ENCODE results near the gene ZNF416. TPM values are rescaled to one million over a fixed set of nuclear protein-coding genes. Genes with fewer than 3 reads are reported as not detected.

The ZNF416 gene
- total RNA-seq, 1 donor, result 5.7 TPM

GRCh38 chr19:57572415-57572947 is 6.2 kb downstream of the ZNF416 start:
- no peaks in the 10 kb centered on the region for H3K4me1 ChIP-seq (ENCODE audit: insufficient read depth, low read length)
- H3K9me3 ChIP-seq (ENCODE audit: low read depth, low read length), result peaks cover 72% of the 10 kb centered on the region
- no peaks in the 10 kb centered on the region for H3K27me3 ChIP-seq (ENCODE audit: insufficient read depth, low read length)
- H3K4me3 ChIP-seq (ENCODE audit: low read length), result no peak overlapping the region

- H3K9me3 ChIP-seq (ENCODE audit: low read depth, low read length), result peaks cover 90% of the 10 kb centered on the region
- no peak overlapping the region for H3K4me3 ChIP-seq (ENCODE audit: low read length)
- H3K27me3 ChIP-seq (ENCODE audit: insufficient read depth, low read length), result no peaks in the 10 kb centered on the region
- H3K4me1 ChIP-seq (ENCODE audit: insufficient read depth, low read length), result no peaks in the 10 kb centered on the region
Observed at GRCh38 chr19:57570707-57571106, 8.0 kb downstream of the ZNF416 start.

- Histone ChIP-seq H3K9me3 (ENCODE audit: low read depth, low read length) (peaks cover 68% of the 10 kb centered on the region), H3K4me3 (ENCODE audit: low read length) (no peak overlapping the region), H3K4me1 (ENCODE audit: insufficient read depth, low read length) (no peaks in the 10 kb centered on the region), H3K27me3 (ENCODE audit: insufficient read depth, low read length) (peaks cover 2% of the 10 kb centered on the region)
Observed at GRCh38 chr19:57566396-57567265, 12.1 kb downstream of the ZNF416 start.

GRCh38 chr19:57563547-57563946 is 15.2 kb downstream of the ZNF416 start:
- peaks cover 45% of the 10 kb centered on the region for H3K9me3 ChIP-seq (ENCODE audit: low read depth, low read length)
- H3K4me1 ChIP-seq (ENCODE audit: insufficient read depth, low read length), result peaks cover 13% of the 10 kb centered on the region
- no peak overlapping the region for H3K4me3 ChIP-seq (ENCODE audit: low read length)
- H3K27me3 ChIP-seq (ENCODE audit: insufficient read depth, low read length), result peaks cover 2% of the 10 kb centered on the region

GRCh38 chr19:57560049-57560491 is 18.6 kb downstream of the ZNF416 start:
- Histone ChIP-seq H3K4me3 (ENCODE audit: low read length) (peak overlapping the region; percentile 75), H3K27me3 (ENCODE audit: insufficient read depth, low read length) (peaks cover 2% of the 10 kb centered on the region), H3K9me3 (ENCODE audit: low read depth, low read length) (peaks cover 12% of the 10 kb centered on the region), H3K4me1 (ENCODE audit: insufficient read depth, low read length) (peaks cover 19% of the 10 kb centered on the region)

GRCh38 chr19:57559404-57560025 is 19.2 kb downstream of the ZNF416 start, which contains the start of gene ZNF550:
TSS of gene ZNF550 (minus strand) at chr19:57559863. CDS start at chr19:57559682, 181 bp downstream.
- peaks cover 19% of the 10 kb centered on the region for H3K4me1 ChIP-seq (ENCODE audit: insufficient read depth, low read length)
- H3K27me3 ChIP-seq (ENCODE audit: insufficient read depth, low read length), result peaks cover 2% of the 10 kb centered on the region
- H3K9me3 ChIP-seq (ENCODE audit: low read depth, low read length), result peaks cover 12% of the 10 kb centered on the region
- H3K4me3 ChIP-seq (ENCODE audit: low read length), result peak within 1 kb of the TSS; percentile 75

GRCh38 chr19:57559008-57559403 is 19.7 kb downstream of the ZNF416 start:
- Histone ChIP-seq H3K4me3 (ENCODE audit: low read length) (peak overlapping the region; percentile 75), H3K9me3 (ENCODE audit: low read depth, low read length) (peaks cover 14% of the 10 kb centered on the region), H3K27me3 (ENCODE audit: insufficient read depth, low read length) (peaks cover 2% of the 10 kb centered on the region), H3K4me1 (ENCODE audit: insufficient read depth, low read length) (peaks cover 19% of the 10 kb centered on the region)

- H3K4me1 ChIP-seq (ENCODE audit: insufficient read depth, low read length), result peaks cover 19% of the 10 kb centered on the region
- peaks cover 9% of the 10 kb centered on the region for H3K9me3 ChIP-seq (ENCODE audit: low read depth, low read length)
- no peak overlapping the region for H3K4me3 ChIP-seq (ENCODE audit: low read length)
- H3K27me3 ChIP-seq (ENCODE audit: insufficient read depth, low read length), result peaks cover 2% of the 10 kb centered on the region
Observed at GRCh38 chr19:57558525-57558924, 20.2 kb downstream of the ZNF416 start.

- Histone ChIP-seq H3K9me3 (ENCODE audit: low read depth, low read length) (peaks cover 7% of the 10 kb centered on the region), H3K4me1 (ENCODE audit: insufficient read depth, low read length) (peaks cover 19% of the 10 kb centered on the region), H3K27me3 (ENCODE audit: insufficient read depth, low read length) (peaks cover 2% of the 10 kb centered on the region), H3K4me3 (ENCODE audit: low read length) (no peak overlapping the region)
Observed at GRCh38 chr19:57557659-57558058, 21.1 kb downstream of the ZNF416 start.

- Histone ChIP-seq H3K27me3 (ENCODE audit: insufficient read depth, low read length) (no peaks in the 10 kb centered on the region), H3K4me1 (ENCODE audit: insufficient read depth, low read length) (no peaks in the 10 kb centered on the region), H3K9me3 (ENCODE audit: low read depth, low read length) (peaks cover 48% of the 10 kb centered on the region), H3K4me3 (ENCODE audit: low read length) (no peak overlapping the region)
Observed at GRCh38 chr19:57552432-57552831, 26.3 kb downstream of the ZNF416 start.

- Histone ChIP-seq H3K9me3 (ENCODE audit: low read depth, low read length) (peaks cover 92% of the 10 kb centered on the region), H3K27me3 (ENCODE audit: insufficient read depth, low read length) (no peaks in the 10 kb centered on the region), H3K4me3 (ENCODE audit: low read length) (no peak overlapping the region), H3K4me1 (ENCODE audit: insufficient read depth, low read length) (no peaks in the 10 kb centered on the region)
Observed at GRCh38 chr19:57546513-57546912, 32.2 kb downstream of the ZNF416 start.

- no peak overlapping the region for H3K4me3 ChIP-seq (ENCODE audit: low read length)
- H3K9me3 ChIP-seq (ENCODE audit: low read depth, low read length), result peaks cover 83% of the 10 kb centered on the region
Observed at GRCh38 chr19:57537953-57538547, 40.7 kb downstream of the ZNF416 start.

GRCh38 chr19:57527136-57527881 is 51.4 kb downstream of the ZNF416 start, which contains the start of gene ZNF549:
TSS of gene ZNF549 (plus strand) at chr19:57527356. CDS start at chr19:57527574, 218 bp downstream.
- H3K4me3 ChIP-seq (ENCODE audit: low read length), result peak within 1 kb of the TSS; percentile 72
- H3K4me1 ChIP-seq (ENCODE audit: insufficient read depth, low read length), result peaks cover 14% of the 10 kb centered on the region
- peaks cover 3% of the 10 kb centered on the region for H3K9me3 ChIP-seq (ENCODE audit: low read depth, low read length)
- no peaks in the 10 kb centered on the region for H3K27me3 ChIP-seq (ENCODE audit: insufficient read depth, low read length)

More at GRCh38 chr19:57537953-57538547, 40.7 kb downstream of the ZNF416 start:
- Histone ChIP-seq H3K4me1 (ENCODE audit: insufficient read depth, low read length) (no peaks in the 10 kb centered on the region), H3K27me3 (ENCODE audit: insufficient read depth, low read length) (no peaks in the 10 kb centered on the region)
